HG03135 (cell line): ENCODE measurements around the gene DCUN1D3.
"Not testable (repeated sequence)": the region's sequence is repeated elsewhere in the genome, so short reads cannot be mapped to it uniquely, and the experiment has no call there.

Source experiments
- ATAC-seq: cut with Tn5 transposase; IDR thresholded peaks from one replicate; pipeline ENCODE4 v1.9.1; 2021; ENCODE audit warnings: mild to moderate bottlenecking, moderate library complexity; ENCODE audit not compliant: unreplicated experiment

DCUN1D3 gene

DNA sequence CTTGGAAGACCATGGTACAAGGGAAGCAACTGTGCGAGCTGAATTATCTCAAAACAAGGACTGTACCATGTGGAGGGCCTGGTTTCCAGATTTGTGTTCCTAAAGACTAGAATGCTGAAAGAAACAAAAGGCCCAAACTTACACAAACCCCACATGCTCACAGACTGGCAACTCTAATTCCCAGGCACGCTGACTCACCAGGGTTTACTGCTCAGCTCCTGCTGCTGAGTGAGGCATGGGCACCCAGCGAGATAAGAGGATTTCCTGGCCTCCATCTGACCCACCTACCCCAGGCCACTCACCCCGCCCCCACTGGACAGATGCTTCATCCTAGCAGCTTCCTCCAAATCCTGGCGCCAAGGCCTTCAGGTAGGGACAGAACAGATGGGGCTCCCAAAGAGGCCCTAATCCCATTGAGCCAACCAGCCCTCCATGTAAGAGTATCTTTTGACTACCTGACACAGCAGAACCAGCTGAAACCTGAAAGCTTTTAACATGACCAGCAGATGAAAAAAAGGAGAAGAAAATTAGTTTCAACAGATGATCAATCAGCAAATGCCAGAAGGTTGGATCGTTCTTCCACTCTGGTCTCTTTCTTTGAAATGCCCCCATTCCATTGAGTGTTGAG lies 33.9 kb downstream of the DCUN1D3 start:
- ATAC-seq, result no peak

DNA sequence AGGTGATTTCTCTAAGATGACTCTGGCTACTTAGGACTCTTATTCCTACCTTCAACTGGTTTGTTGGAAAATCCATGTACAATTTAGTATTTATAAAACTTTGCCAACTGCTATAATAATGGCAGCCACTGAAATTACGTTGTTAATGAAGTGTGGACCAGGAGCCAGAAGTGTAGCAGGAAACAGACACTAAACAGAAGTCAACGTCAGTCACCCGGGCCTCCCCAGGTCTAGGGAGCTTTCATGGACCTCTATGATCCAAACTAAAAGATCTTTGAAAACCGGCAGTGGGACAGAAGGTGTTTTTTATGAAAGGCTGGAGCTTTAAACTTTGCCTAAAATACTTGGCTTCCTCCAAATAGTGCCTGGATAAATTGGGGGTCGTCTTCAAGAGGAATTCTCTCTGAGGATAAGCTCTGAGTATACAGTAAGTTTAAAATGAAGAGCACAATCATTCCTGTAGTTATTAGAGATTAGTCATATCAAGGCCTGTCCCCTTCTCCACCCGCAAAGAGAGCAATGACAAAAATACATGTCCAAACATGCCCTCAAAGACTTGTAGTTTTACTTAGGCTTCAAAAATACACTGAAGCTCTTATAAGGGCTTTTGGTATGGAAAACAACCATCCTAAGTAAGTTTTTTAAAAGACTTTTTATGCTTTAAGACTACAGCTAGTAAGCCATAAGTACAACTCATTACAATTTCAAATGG lies 34.6 kb downstream of the DCUN1D3 start:
- ATAC-seq, result no peak

DNA sequence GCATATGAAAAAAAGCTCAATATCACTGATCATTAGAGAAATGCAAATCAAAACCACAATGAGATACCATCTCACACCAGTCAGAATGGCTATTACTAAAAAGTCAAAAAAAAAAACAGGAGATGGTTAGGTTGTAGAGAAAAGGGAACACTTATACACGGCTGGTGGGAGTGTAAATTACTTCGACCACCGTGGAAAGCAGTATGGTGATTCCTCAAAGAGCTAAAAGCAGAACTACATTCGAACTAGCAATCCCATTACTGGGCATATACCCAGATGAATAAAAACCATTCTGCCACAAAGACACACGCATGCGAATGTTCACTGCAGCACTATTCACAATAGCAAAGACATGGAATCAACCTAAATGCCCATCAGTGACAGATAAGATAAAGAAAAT lies 35.8 kb downstream of the DCUN1D3 start:
- not testable (repeated sequence) for ATAC-seq

DNA sequence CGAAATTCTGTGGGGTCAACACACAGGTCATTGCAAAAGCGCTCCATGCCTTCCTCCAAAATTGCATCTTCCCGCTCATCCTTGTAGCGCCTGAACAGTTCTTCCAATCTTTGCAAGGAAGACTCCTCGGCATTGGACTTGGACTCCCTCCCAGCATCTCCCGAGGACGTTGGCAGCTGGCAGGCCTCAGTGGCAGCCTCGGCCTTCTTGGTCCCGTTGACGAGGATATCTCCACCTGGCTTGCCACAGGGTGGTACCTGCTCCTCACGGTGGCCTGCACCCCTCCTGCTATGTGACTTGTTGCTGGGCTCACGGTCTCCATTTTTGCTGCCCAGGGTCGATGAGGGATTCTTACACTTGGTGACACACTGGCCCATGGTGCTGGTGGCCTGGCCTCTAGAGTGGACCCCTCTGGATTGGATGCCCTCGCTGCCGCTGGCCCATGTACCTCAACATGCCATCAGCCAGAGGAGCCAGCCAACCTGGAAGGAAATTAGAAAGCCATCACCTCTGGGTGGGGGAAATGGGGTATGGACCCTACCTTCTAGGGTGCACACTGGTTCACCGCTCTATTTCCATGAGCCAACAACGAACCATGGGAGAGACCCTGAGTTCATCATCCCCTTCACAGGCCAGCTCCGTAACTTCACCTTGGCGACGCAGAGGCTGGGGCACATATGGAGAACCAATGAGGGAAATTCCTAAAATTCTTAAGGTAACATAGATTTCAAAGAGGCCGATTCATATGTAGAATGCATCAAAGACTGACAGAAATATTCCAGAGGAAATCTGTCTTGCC lies 37.8 kb downstream of the DCUN1D3 start:
- no peak for ATAC-seq

DNA sequence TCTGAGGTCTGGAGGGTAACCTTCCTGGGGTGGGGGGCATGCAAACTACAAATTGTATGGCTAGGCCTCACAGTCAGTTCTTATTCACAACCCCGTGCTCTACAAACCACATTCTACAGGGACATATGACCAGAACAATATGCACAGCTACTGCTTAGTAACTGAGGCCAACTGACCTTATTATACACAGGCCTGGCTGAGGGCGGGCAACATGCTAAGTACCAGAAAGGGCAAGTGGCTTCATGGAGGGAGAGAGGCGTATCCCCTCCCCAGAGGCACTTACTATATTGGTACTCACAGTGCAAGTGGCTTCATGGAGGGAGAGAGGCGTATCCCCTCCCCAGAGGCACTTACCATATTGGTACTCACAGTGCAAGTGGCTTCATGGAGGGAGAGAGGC lies 39.2 kb downstream of the DCUN1D3 start:
- not testable (repeated sequence) for ATAC-seq

DNA sequence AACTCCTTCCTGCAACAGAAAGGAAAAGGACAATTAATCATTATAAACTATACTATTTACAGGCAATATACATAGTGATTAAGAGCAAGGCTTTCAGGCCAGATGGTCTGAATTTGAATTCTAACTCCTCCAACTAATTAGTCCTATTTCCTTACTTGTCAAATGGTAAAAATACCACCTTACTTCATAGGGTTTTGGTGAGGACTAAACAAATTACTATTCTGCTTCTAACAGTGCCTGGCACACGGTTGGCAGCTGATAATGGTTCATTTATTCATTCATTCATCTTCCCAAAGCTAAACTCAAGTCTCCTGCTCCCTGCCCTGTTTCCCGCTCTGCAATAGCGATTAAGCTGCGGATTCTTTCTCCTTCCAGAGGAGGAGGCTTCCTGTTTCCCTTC lies 39.8 kb downstream of the DCUN1D3 start:
- ATAC-seq, result no peak

DNA sequence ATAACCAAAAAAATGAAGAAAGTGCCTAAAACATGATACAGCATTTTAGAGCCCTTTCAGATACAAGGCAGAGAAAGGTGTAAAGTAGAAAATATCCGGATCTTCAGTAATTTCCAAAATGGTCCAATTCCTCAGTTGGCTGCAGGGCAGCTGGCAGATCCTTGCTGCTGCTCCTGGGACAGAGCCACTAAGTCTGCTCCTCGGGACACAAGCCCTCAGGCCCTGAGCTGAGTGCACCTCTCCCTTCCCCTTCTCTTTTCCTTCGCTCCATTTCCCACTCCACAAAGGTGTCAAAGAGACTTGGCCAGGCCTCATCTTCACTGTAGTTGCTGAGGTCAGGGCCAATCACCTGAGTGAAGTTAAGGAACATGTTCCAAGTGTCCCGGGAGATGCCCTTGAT lies 40.5 kb downstream of the DCUN1D3 start:
- no peak for ATAC-seq

DNA sequence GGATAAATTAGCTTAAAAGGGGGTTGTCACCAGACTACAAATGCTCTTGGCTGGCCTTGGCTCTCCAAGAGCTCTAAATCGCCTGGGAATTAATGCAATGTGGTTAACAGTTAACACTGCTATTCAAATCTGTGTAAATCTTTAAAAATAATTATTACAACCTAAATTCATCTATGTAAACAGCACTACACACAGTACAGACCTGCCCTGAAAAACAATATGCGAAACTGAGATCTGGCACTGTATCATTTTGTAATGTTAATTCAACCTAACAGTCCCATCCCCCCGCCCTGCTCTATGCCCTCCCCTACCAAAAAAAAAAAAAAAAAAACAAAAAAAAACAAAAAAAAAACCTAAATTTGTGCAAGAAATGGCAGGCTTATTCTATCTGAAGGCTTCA lies 40.9 kb downstream of the DCUN1D3 start:
- ATAC-seq, result no peak

DNA sequence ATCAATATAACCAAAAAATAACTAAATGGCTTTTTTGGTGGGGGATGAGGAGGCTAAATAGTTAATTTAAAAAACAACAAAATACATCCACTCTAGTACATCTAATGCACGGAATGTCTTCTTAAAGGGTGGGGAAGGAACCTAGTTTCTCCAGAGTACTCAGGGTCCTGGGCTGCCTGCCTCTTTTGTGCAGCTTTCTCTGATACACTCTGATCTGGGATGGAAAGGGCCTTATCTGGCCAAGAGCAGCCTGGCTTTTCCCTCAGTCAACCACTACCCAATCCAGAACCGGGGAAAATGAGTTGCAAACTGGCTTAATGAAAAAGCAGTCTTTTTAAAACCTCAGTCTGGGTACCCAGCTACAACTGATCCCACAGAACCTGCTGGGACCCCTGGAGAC lies 42.9 kb downstream of the DCUN1D3 start:
- ATAC-seq, result no peak

DNA sequence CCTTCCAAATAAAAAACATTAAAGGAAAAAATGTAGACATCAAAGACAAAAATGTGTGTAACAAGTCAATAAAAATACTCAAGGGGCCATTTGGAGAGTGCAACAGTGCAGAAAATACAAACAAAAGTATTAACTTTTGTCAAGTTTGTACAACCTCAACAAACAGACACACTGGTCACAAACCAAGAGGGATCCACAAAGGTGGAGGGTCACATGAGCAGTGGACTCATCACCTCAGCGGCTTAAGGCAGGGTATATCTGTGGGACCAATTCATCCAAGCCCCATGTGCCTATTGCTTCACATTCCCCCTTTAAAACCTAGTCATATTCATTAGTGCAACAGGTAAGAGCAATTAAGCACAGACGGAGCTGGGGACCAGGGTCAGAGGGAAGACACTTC lies 45.2 kb downstream of the DCUN1D3 start:
- no peak for ATAC-seq

DNA sequence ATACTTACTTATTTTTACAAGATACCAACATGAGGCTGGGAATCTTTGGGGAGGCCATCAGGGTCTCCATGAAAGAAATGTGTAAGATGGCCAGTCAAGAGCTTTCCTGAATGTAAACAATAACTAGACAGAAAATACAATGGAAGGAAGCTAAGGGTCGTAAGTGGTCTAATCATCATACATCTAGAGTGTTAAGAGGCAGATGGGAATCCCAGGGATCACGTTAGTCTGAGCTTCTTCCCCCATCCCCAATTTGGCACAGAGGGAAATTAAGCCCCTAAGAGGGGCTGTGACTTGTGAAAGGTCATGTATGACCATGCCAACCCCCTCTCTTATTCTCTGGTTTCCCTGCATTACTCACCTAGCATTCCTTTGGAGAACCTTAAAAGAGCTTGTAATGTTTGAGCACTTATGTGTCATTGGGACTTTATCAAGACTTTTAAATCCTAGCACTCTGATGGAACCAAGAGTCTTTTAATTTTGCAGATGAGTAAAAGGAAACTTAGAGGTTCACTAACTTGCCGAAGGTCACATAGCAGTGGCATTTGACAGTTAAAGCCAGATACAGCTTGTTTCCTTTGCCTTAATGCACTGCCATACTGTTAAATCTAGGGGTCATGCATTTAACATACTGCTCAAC lies 46.1 kb downstream of the DCUN1D3 start:
- no peak for ATAC-seq

DNA sequence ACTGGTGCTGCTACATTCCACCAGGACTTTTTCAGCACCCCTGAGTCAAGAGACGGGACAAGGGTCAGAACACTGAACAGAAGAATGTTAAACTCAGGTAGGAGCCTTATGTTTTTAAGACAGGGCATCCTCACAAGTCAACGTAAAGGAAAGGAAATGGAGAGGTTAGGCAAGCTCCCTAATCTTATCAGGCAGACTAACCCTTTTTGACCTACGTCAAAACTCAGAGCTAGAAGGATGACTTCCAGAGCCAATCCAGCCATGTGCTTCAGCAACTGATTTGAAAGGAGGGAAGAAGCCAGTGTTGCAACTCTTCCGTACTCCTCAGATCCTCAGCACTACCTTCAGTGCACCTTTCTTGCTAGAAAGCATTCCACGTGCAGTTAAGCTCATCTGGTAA lies 47.0 kb downstream of the DCUN1D3 start:
- no peak for ATAC-seq

DNA sequence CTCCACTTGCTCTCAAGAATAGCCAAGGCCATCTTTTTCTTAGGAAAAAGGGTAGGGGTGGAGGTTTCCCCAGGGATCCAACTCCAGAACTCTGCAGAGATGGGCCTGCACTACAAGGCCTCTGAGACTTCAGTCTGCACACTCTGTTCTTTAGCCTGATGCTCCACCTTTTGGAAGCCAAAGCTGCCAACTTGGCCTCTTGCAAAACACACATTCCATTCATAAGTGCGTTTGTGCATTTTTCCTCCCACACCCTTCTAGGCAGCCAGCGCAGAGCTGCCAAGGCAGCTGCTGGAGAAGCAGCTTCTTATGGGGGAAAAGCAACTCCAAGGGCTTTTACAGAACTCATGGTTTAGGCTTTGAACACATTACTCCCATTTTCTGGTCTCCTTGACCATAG lies 48.6 kb downstream of the DCUN1D3 start:
- ATAC-seq, result no peak

DNA sequence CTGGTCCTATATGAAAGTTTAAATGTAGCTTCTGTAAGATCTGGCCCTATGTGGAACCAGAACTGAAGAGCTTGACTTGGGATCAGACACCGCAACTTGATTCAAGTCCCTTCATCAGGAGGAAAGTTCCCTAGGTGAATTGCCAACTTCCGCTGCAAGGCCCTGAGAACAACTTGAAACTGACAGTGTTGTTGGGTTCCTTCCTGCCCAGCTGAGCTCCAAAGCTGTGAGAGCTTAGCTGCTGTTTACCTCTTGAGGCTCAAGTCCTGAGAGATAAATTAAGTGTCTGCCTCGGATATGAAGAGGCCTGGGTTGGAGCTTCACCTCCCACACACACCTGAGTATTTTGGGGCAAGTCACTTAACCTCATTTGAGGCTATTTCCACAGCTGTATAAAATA lies 49.2 kb downstream of the DCUN1D3 start:
- ATAC-seq, result no peak

DNA sequence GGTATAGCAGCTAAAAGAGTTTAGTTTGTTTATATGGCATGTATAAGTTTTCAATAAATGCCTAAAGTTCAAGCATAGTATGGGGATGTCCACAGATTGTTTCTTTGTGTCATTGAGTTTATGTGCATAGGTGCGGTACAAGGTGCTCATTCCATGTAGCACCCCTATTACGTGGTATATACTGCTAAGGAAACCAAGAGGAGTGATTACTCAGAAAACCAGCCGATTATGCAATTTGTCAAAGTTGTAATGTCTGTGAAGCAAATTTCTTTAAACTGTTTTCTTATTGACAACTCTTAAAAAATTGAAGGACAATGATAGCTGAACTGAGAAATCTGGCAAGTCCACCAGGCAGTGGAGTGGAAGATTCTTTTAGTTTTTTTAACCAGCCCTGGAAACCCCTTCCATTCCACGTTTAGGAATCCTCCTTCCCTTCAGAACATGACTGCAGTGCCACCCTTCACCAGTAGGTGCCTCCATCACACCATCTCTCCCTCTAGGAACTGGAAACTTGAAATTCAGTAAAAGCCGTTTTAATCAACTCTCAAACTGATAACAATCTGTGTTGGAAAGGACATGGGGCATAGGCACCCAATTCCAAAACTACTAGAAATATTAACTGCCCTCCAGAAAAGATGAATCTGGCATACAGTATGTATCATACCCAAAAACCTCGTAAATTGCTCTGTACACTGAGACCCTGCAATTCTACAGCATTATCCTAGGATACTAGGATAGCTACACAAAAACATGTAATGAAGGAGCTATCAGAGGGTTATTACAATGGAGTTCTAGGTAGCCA lies 50.4 kb downstream of the DCUN1D3 start:
- ATAC-seq, result no peak

DNA sequence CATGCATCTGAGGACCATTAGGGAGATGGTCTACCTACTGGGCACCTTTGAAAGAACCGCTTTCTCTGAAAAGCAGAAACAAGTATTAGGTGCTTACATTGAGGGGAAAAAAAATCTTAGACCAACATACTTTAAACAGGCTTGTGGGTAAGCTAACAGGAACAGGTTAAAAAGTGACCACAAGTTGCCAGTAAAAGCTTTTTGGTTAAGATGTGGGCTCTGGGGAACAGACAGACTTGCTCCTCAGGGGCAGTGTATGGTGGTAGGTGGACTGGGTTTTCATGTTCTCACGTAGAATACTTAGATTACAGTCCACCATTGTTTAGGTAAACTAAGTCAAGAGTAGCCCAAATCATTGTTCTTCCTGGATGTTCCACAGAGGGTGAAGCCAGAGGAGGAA lies 52.6 kb downstream of the DCUN1D3 start:
- ATAC-seq, result no peak

DNA sequence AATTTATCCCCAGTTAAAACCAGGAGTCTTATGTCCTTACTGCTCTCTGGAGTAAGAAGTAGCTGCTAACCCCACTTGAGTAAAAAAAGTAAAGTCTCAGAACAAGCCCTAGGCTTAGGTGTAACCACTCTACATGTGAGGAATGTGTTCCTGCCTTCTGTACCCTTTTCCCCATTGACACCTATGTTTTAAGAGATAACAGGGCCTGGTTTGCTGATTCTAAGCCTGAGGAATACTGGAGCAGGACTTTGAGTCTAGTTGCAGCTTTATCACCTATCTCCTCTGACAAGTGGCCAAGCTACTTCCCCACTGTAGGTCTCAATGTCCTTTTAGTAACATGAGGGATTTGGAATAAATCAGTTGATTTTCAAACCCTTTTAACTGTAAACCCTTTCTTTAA lies 53.6 kb downstream of the DCUN1D3 start:
- no peak for ATAC-seq

DNA sequence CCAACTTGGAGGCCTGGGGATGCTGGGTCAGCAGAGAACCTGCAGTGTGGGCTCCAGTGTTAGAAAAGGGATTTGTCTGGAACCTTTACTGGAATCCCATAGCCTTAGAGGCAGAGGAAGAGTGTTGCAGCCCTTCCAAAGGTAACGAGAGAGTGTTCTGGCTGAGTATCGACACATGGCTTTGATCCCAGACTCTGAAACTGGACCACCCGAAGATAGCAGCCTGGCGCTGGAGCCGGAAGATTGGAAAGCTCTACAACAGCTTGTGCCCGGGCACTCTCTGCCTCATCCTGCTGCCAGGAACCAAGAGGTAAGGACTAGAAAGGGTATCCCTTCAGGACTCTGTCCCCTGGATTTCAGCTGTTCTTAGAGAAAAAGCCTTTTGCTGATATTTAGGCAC lies 54.1 kb downstream of the DCUN1D3 start:
- ATAC-seq, result no peak

DNA sequence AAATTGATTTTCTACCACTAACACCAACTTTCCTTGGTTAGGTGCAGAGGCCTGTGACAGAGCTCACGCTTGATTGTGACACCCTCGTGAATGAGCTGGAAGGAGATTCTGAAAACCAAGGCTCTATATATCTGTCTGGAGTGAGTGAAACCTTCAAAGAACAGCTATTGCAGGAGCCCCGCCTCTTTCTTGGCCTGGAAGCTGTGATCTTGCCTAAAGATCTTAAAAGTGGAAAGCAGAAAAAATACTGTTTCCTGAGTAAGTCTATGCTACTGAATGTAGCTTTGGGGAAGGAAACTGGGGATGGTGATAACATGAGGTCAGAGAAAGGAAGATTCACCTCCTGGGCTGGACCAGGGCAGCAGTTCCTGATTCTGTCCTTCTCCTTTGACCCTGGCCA lies 55.6 kb downstream of the DCUN1D3 start:
- no peak for ATAC-seq

DNA sequence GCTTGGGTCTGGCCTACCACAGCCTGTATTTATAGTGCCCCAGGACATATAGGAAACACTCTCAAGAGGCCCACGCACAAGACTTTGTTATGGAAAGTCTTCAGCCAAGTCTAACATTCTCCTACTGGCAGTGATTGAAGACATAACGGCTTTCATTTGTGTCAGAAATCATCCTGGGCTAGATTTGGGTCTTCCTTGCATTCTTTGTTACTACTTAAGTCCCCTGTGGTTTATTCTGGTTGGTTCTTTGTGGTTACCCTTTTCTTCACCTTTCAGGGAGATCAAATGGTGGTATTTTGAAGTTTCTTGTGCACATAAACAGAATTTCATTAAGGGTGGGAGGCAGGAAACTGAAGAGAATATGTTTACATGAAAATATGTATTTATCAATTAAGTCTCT lies 56.1 kb downstream of the DCUN1D3 start:
- no peak for ATAC-seq

DNA sequence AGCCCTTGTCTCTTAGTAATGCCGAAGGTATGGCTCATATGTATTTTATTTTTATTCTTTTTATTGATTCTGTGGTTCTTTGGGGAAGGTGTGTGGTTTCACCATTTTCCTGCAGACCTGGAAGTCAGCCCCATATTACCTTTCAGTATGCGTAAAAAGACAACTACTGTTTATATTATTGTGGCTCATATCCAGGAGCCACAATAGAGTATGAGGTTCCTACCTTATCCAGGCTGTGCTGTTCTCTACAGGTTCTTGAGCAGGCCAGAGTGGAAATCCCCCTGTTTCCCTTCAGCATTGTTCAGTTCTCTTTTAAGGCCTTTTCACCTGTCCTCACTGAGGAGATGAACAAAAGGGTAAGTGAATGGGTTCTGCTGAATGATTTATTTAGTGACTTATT lies 60.7 kb downstream of the DCUN1D3 start:
- no peak for ATAC-seq
